GM11168 (cell line): ENCODE results near the gene ZNRD2.
"Not testable (repeated sequence)": the region's sequence is repeated elsewhere in the genome, so short reads cannot be mapped to it uniquely, and the experiment has no call there.

Experiments used
- in situ Hi-C: fragments of 300-500 bp; cut with MboI; formaldehyde crosslinking; loops from one replicate; pipeline ENCODE4 v1.12.0; 2022; ENCODE audit warnings: low sequenced_read_pairs; ENCODE audit not compliant: unreplicated experiment

Gene ZNRD2

DNA sequence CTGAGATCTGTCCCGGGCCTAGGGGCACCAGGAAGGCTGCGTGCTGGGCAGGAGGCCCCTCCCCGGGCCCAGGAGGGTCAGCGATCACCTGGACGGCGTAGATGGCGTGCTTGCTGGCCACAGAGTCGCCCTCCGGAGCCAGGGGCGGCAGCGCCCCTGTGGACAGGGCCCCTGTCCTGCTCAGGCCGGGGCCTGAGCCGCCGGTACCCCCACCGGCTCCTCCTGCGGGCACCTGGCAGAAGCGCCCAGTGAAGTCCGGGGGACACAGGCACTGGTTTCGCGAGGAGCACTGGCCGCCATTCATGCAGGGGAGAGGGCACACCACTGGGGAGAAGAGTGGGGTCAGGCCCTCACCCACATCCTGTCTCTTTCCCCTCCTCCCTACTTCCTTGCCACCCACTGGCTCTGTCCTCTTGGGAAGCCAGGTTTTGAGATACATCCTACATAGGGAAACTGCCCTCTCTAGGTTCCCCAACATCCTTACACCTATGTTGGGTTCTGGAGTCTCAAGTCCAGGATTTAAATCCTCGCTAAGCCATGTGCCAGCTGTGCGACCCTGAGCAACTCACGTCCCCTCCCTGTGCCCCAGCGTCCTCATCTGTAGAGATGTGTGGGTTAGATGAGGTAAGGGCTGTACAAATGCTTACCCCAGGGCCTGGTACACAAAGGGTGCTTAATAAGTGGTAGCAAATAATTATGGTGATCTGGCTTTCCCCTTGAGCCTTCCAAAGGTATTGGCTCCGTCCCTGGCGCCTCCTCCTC, 16.0 kb upstream of the ZNRD2 start:
- in situ Hi-C loops, result no loop called here

DNA sequence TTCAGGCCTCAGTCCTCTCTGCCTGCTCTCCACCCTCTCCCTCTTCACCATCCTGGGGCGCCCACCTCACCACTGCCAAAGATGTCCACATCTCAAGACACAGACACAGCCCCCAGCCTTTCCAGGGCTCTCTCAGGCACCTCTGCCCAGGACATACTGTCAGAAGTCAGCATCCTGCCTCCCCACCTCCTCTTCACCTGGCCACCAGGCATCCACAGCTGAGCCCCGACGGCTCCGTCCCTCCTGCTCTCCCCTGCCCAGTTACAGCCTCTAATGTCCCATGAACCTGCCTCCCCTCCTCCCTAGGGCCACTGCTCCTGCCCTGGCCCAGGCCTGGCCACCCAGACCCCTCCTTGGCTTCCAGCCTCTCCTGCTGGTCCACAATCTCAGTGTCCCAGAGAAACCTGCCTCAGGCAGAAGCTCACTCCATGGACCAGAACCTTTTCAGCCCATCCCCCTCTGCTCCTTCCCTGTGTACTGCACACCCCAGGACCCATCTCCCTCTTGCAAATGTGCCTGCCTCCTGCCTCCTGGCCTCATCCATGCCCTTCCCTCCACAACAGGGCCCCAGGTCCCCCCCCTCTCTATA, 15.3 kb upstream of the ZNRD2 start:
- in situ Hi-C loops, result no loop called here

DNA sequence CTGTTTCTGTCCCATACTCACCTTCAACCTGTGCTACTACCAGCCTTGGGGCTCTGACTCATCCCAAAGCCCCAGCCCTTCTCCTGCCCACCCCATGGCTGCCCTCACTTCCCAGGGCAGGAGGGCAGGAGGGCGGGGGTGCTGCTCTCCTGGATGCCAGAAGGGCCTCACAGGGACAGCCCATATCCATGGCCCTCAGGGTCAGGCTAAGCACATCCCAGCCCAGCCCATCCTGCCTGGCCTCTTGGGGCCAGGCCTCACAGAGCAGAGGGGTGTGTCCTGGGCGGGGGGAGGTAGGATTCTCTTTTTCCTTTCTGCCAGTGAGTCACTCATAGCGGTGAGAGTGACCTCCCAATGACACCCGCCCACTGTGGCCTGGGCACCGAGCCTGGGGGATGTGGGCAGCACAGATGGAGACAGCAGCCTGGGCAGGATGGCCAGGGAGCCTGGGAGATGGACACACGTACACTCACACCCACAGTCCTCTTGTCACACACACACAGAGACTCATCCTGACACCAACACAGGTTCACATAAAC, 14.5 kb upstream of the ZNRD2 start:
- in situ Hi-C loops, result no loop called here

DNA sequence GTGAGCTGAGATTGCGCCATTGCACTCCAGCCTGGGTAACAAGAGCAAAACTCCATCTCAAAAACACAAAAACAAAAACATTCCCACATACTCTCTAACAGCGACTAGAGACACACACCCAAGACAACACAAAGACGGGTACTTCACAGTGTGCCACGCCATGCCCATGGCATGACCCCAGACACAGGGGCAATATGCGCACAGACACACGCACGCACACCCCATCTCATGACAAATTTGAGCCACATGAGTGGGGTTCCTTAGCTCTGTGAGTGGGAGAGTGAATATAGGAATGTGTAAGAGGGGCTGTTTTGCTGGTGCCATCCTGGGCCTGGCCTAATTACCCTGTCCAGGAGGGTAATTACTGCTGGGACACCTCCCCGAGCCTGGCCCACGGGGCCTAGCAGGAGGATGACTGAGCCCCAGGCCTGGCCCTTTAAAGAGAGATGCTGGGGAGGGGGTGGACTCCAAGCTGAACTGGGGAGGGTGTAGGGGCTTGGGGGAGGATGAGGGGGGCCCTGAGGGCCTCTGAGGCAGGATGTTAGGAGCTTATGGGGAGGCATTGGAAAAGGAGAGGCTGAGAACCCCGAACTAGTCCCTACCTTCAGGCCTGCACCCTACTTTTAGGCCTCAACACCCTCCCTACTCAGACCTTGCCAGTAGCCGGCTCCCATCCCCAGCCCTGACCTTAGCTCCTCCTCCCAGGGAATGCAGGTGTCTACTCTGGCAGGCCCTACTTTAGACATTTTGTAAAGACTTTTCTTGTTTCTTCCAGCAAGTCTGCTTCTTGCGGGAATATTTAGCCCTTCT, 13.6 kb upstream of the ZNRD2 start:
- in situ Hi-C loops, result no loop called here

DNA sequence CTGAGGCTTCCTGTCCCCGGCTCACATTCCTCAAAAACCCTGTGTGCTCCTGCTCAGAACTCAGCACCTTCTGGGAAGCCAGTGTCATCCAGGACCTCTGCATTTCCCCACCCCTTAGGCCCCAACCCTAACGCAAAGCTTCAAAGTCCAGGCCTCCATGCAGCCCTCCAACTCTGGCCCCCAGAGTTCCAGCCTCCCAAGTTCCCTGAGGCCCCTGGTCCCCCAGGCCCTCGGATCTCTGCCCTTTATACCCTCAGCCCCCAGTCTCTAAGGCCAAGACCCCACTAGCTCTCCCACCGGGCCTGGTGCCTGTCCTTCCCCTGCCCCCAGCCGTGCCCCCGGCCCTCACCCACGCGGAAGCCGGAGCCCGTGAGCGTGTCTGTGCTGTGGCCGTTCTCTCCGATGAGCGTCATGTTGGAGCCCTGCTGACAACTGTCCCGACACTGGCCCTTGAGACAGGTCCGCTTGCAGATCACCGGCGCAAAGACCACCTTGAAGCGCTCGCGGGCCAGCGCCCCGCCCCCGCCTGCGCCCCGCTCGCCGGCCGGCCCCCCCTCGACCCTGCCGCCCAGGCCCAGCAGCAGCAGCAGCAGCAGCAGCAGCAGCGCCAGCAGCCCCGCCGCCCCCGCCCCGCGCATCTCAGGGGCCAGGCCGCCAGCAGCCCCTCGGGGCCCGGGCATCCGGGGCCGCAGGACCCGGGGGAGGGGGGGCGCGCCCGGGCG, 12.8 kb upstream of the ZNRD2 start:
- in situ Hi-C loops, result no loop called here

DNA sequence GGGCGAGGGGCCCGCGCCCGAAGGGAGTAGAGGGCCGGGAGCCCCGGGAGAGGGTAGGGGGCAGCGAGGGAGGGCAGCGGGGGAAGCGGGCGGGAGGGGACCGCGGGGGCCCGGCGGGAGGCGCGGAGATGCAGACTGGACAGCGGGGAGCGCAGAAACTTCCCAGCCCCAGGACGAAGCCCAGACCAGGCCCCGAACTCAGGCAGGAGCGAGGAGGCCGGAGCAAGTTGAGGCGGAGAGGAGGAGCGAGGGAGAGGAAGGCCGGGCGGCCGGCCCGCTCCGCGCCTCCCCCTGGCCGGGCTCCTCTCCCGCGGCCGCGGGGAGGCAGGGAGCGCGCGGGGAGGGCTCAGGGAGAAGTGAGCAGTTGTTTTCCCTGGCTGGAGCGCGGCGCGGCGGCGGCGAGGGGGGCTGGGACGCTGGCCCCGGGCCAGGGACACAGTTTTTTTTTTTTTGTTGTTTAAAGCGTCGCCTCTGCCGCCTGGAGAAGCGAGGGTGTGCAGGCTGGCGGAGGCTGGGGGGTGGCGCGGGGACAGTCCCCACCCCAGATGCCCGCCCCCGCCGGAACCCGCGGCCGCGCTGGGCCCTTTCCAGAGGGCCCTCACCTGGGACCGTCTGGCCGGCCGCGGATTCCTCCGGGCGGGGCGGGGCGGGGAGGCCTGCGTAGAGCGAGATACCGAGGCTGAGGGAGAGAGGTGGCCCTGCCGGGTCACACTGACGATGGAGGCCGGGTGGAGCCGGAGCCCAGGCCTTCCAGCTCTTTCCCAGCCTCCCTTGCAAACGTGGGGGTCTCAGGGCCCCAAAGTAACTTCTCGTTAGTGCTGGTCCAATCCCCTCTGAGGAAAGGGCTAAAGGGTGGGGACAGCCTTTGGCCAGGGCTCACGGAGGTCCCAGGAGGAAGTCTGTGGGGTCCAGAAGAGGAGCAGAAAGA, 12.0 kb upstream of the ZNRD2 start, which contains the start of gene LTBP3:
TSS of gene LTBP3 (minus strand) at position 358 of the 928 bp plus-strand sequence. CDS start 400 bp downstream, outside the sequence.
- in situ Hi-C loops, result no loop called here

DNA sequence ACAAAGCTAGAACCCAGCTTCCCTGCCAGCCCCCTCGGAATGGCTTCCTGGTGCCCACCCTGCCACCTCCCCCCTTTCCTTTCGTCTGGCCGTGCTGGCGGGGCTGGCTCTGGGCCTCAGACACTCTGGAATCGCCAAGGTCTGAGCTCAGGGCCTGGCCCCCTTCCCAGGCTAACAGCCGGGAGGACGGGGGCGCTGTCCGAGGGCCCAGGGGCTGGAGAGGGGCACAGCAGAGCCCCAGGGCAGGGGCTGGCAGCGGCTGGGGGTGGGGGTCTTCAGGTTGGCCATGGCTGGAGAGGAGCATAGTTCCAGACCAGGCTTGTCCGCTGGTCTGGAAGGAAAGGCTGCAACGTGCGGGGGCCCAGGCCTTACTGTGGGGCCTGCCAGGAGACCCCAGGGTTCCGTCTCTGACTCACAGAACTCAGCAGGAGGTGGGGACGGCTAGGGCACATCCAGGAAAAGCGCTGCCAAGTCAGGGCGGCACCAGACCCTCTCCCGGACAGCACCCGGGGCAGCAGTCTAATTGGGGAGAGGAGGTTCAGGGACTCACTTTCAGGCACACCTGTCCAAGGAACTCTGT, 11.3 kb upstream of the ZNRD2 start:
- in situ Hi-C loops, result no loop called here

DNA sequence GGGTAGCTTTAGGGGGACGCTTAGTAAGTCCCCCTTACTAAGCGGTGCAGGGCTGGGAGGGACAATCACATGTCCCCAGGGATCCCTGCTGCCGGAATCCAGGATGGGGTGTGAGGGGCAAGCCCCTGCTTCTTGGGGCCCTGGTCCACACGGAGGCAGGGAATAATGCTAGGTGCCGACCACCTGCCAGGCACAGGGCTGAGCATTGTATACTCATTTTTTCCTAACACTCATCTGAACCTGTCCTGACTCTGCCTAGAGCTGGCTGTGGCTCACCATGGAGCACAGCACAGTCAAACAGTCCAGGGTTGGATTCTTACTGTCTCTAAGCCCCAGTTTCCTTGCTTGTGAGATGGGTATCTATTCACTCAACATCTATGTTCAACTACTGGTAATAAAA, 10.7 kb upstream of the ZNRD2 start:
- in situ Hi-C loops, result no loop called here

DNA sequence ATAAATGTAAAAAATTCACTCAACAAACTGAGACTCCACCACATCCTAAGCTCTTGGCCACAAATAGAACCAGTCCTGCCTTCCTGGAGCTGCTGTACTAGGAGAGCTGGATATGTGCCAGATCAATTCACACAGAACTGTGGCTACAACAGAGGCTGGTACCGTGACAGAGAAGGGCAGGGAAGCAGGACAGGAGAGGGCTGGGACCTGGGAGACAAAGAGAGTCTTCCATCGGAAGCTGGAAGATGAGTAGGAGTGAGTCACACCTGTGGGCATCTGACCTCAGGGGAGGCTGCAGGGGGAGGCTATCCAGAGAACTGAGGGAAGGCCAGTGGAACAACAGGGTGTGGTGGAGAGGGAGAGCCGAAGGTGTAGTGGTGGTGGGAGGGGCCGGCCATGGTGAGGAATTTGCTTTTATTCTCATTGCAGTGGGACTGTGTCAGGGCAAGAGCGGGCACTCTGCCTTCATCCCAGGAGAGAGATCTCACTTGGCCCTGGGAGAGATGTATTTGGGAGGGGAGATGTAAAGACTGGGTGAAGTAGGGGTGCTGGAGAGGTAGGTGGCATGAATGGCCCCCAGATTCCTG, 10.2 kb upstream of the ZNRD2 start:
- in situ Hi-C loops, result no loop called here

DNA sequence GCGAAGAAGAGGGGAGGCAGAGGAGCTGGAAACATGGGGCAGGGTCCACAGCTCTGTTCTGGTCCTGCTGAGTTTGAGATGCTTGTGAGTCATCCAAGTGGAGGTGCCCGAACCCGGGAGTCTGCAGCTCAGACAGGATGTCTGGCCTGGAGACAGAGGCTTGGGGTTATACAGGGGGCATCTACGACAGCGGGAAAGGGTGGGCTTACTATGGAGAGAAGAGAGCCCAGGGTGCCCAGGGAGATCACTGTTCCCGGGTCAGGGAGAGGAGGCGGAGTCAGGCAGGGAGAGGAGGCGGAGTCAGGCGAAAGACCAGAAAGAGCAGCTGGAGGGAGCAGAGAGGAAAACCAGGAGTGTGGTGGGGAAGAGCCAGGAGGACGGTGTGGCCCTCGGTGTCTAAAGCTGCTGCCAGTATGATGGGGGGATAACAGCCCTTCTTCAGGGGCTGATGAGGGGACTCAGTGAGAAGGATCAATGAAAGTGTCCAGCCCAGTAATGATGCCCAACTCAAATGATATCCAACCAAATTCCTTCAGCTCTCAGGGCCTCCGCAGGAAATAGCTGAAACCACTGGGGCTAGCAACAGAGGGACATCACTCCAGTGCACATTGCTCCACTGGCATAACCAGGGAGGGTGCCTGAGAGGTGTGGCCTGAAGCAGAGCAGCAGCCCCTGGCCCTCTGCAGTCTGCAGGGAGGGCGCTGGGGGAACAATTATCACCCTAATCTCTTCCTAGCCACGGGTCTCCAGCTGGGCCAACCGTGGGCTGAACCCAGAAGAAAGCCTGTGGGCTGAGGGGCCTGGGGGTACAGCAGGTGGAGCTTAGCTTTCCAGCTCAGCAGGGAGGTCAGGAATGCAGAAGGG, 9.5 kb upstream of the ZNRD2 start:
- in situ Hi-C loops, result no loop called here

DNA sequence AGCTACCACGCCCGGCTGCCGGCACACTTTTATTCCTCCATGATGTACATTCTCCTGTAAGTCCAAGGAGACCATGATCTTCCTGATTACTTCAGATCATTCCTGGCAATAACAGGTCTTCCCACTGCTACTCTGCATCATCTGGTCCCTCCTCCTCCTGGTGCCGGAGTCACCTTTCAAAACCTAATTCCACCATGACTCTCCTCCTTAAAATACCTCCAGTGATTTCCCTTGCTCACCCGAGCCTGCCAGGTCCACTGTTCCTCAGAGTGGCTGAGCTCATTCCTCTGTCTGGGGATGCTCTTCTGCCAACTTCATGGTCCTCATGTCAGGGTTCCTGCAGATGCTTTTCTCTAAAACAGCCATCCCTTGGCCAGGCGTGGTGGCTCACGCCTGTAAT, 8.3 kb upstream of the ZNRD2 start:
- in situ Hi-C loops, result no loop called here

DNA sequence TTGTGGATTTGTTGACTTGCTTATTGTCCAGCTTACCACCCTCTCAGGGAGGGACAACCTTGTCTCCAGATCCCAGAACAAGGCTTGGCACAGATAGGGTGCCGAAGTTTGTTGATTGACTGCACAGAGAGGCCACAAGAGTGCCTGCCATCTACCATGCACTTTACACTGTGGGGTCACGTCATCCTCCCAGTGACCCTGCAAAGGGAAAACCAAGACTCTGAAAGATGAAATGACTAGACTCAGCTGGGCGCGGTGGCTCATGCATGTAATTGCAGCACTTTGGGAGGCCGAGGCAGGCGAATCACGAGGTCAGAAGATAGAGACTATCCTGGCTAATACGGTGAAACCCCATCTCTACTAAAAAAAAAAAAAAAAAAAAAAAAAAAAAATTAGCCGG, 7.5 kb upstream of the ZNRD2 start:
- in situ Hi-C loops, result no loop called here

DNA sequence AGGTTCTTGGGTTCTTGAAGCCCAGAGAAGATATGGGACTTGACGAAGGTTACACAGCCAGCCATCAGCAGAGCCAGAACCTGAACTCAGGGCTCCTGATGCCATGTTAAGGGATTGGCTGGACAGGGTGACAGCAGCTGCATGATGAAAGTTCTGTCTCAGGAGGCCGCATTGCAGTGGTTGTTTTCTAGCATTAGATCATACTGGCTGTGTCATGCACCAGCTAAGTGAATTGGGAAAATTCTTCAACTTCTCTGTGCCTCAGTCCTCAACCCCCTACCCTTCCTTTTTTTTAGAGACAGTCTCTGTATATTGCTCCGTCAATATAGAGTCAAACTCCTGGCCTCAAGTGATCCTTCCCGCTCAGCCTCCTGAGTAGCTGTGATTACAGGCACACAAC, 6.7 kb upstream of the ZNRD2 start:
- in situ Hi-C loops, result no loop called here

DNA sequence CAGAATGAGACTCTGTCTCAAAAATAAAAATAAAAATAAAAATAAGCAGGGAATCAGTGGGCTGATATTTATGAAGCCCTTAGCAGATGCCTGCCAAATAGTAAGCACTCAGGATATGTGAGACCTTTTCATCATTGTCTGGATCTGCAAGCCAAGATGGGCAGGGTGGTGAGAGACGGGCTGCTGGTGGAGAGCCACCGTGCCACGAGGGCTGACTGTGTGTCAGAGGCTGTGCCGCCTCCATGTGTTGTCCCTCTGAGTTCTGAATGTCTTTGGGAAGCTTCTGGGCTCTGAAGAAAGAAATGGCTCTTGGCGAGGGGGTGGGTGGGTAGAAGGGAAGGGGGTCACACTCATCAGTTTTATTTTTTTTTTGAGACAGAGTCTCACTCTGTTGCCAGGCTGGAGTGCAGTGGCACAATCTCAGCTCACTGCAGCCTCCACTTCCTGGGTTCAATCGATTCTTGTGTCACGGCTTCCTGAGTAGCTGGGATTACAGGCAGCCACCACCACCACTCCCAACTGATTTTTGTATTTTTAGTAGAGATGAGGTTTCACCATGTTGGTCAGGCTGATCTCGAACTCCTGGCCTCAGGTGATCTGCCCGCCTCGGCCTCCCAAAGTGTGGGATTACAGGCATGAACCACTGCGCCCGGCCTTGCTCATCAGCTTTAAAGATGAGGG, 5.3 kb upstream of the ZNRD2 start:
- in situ Hi-C loops, result not testable (repeated sequence)

DNA sequence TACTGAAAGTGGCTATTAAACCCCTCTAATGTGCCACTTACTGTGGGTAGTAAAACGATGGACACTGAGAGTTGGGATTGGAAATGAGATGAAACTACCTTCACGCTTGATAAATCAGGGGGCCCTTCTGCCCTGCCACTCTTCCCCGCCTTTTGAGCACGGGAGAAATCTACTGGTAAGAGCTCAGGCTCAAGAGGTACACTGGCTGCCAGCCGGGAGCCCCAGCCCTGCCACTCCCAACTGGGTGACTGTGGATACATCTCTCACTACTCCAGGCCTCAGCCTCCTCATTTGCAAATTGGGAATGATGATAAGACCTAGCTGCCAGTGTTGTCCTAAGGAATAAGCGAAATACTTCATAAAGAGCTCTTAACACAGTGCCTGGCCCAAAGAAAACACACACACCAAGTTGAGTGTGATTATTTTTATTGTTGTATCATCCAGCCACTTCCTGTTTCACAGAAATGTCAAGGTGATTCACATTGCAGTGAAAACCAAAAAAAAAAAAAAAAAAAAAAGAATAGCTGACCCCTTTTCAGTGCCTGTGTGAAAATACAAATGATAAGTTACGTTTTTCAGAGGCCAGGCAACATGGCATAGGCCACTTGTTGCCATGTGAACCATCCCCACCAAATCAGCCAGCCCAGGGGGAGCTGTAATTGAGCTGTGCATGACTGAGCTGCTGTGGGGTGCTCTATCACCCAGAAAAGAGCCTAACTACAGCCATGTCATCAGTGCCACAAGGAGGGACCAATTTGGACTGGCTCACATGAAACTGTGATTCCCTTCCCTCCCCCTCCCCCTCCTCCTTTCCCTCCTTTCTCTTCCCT, 4.4 kb upstream of the ZNRD2 start:
- in situ Hi-C loops, result no loop called here
